ENCODE data around the gene ARPP19.
"Not testable (repeated sequence)": the region's sequence is repeated elsewhere in the genome, so short reads cannot be mapped to it uniquely, and the experiment has no call there.

Gene ARPP19

GRCh38 chr15:52551186-52551585 is 17.6 kb downstream of the ARPP19 start:
- DNase-seq (ENCODE audit: low spot score) = not testable (repeated sequence)

GRCh38 chr15:52546031-52546751 is 22.6 kb downstream of the ARPP19 start:
- no peak for DNase-seq (ENCODE audit: low spot score)

- DNase-seq (ENCODE audit: low spot score) = no peak
Measured at GRCh38 chr15:52540374-52541012, 28.3 kb downstream of the ARPP19 start.

GRCh38 chr15:52537459-52537858 is 31.4 kb downstream of the ARPP19 start:
- DNase-seq (ENCODE audit: low spot score) = no peak

GRCh38 chr15:52532427-52532826 is 36.4 kb downstream of the ARPP19 start:
- no peak for DNase-seq (ENCODE audit: low spot score)

GRCh38 chr15:52529940-52530339 is 38.9 kb downstream of the ARPP19 start:
- no peak for DNase-seq (ENCODE audit: low spot score)

- DNase-seq (ENCODE audit: low spot score) = no peak
Measured at GRCh38 chr15:52529341-52529924, 39.4 kb downstream of the ARPP19 start.

- peak; percentile 91 for DNase-seq (ENCODE audit: low spot score)
Measured at GRCh38 chr15:52528564-52529340, 40.1 kb downstream of the ARPP19 start, which contains the start of gene MYO5A. Gene MYO5A, minus strand, starts transcription at chr15:52528880. Its CDS starts 74 bp downstream, at chr15:52528806.

- peak; percentile 37 for DNase-seq (ENCODE audit: low spot score)
Measured at GRCh38 chr15:52527911-52528563, 40.8 kb downstream of the ARPP19 start.

GRCh38 chr15:52527196-52527910 is 41.5 kb downstream of the ARPP19 start:
- no peak for DNase-seq (ENCODE audit: low spot score)

GRCh38 chr15:52524223-52525136 is 44.4 kb downstream of the ARPP19 start:
- DNase-seq (ENCODE audit: low spot score) = no peak

- DNase-seq (ENCODE audit: low spot score) = no peak
Measured at GRCh38 chr15:52523647-52524046, 45.2 kb downstream of the ARPP19 start.

GRCh38 chr15:52523192-52523591 is 45.6 kb downstream of the ARPP19 start:
- DNase-seq (ENCODE audit: low spot score) = peak; percentile 83

GRCh38 chr15:52521682-52522081 is 47.1 kb downstream of the ARPP19 start:
- no peak for DNase-seq (ENCODE audit: low spot score)

GRCh38 chr15:52520421-52520820 is 48.4 kb downstream of the ARPP19 start:
- no peak for DNase-seq (ENCODE audit: low spot score)

GRCh38 chr15:52518487-52519371 is 50.1 kb downstream of the ARPP19 start:
- DNase-seq (ENCODE audit: low spot score) = no peak

GRCh38 chr15:52517014-52517413 is 51.8 kb downstream of the ARPP19 start:
- no peak for DNase-seq (ENCODE audit: low spot score)

- DNase-seq (ENCODE audit: low spot score) = no peak
Measured at GRCh38 chr15:52515343-52515742, 53.5 kb downstream of the ARPP19 start.

GRCh38 chr15:52514482-52514881 is 54.3 kb downstream of the ARPP19 start:
- DNase-seq (ENCODE audit: low spot score) = no peak
